Progenitor cell of endocrine pancreas (in vitro differentiated cells): ENCODE results near the gene HRG. TPM values are rescaled to one million over a fixed set of nuclear protein-coding genes. Genes with fewer than 3 reads are reported as not detected.

Experiments
- DNase-seq: peaks from one replicate; pipeline ENCODE4 v3.0.0; 2021; ENCODE audit warnings: low spot score; ENCODE audit not compliant: unreplicated experiment
- H3K27ac Mint-ChIP-seq: 2 replicates; pipeline ENCODE4 v1.8.0; 2021; ENCODE audit warnings: mild to moderate bottlenecking, moderate library complexity, mixed read lengths
- H3K27me3 Mint-ChIP-seq: 2 replicates; pipeline ENCODE4 v1.8.0; 2021; ENCODE audit warnings: mixed read lengths
- H3K36me3 Mint-ChIP-seq: 2 replicates; pipeline ENCODE4 v1.8.0; 2022; ENCODE audit warnings: mixed read lengths; ENCODE audit not compliant: insufficient read depth
- H3K4me1 Mint-ChIP-seq: 2 replicates; pipeline ENCODE4 v1.8.0; 2021; ENCODE audit warnings: low read depth, mixed read lengths
- H3K4me3 Mint-ChIP-seq: 2 replicates; pipeline ENCODE4 v1.8.0; 2021; ENCODE audit warnings: low read depth, mild to moderate bottlenecking, moderate library complexity, mixed read lengths
- H3K9me3 Mint-ChIP-seq: 2 replicates; pipeline ENCODE4 v1.8.0; 2021; ENCODE audit warnings: low read depth, mixed read lengths
- CTCF ChIP-seq: fragments of 200-600 bp; sonication (generic); IDR thresholded peaks from one replicate; pipeline ENCODE4 v1.5.0; 2021; ENCODE audit warnings: antibody characterized with exemption, mild to moderate bottlenecking; ENCODE audit not compliant: unreplicated experiment
- total RNA-seq: library from RNA; stranded (reverse); gene quantifications from 2 replicates; pipeline ENCODE4 v1.2.1, GENCODE V29; 2021

The HRG gene
- total RNA-seq, 1 donor from 2014 or later, result not detected

GRCh38 chr3:186643493-186643892, 22.3 kb upstream of the HRG start:
- Mint-ChIP-seq H3K27me3 (peaks cover 27% of the 10 kb centered on the region), H3K4me1 (peaks cover 9% of the 10 kb centered on the region), H3K9me3 (no peaks in the 10 kb centered on the region), H3K27ac (no peak overlapping the region), H3K36me3 (no peaks in the 10 kb centered on the region), H3K4me3 (no peak overlapping the region)
- DNase-seq, result no peak
- no peak for TF ChIP-seq CTCF

- Mint-ChIP-seq H3K27me3 (peaks cover 27% of the 10 kb centered on the region), H3K4me1 (peaks cover 9% of the 10 kb centered on the region), H3K36me3 (no peaks in the 10 kb centered on the region), H3K27ac (no peak overlapping the region), H3K4me3 (no peak overlapping the region), H3K9me3 (no peaks in the 10 kb centered on the region)
- no peak for DNase-seq
- TF ChIP-seq CTCF, result no peak
These were observed 21.1 kb upstream of the HRG start for GRCh38 chr3:186644683-186645082.

- H3K4me3 Mint-ChIP-seq, result no peak overlapping the region
- no peaks in the 10 kb centered on the region for H3K36me3 Mint-ChIP-seq
- DNase-seq, result no peak
These were observed 19.7 kb upstream of the HRG start for GRCh38 chr3:186646106-186646505.

GRCh38 chr3:186646841-186647240, 19.0 kb upstream of the HRG start:
- DNase-seq, result no peak
- no peak overlapping the region for H3K4me3 Mint-ChIP-seq
- no peaks in the 10 kb centered on the region for H3K36me3 Mint-ChIP-seq
- TF ChIP-seq CTCF, result no peak
- H3K4me1 Mint-ChIP-seq, result peaks cover 8% of the 10 kb centered on the region
- H3K27ac Mint-ChIP-seq, result no peak overlapping the region
- H3K27me3 Mint-ChIP-seq, result peaks cover 15% of the 10 kb centered on the region
- H3K9me3 Mint-ChIP-seq, result no peaks in the 10 kb centered on the region

More at GRCh38 chr3:186646106-186646505, 19.7 kb upstream of the HRG start:
- no peaks in the 10 kb centered on the region for H3K9me3 Mint-ChIP-seq
- H3K27ac Mint-ChIP-seq, result no peak overlapping the region
- H3K27me3 Mint-ChIP-seq, result peaks cover 17% of the 10 kb centered on the region
- TF ChIP-seq CTCF, result no peak
- peaks cover 8% of the 10 kb centered on the region for H3K4me1 Mint-ChIP-seq

- Mint-ChIP-seq H3K4me3 (no peak overlapping the region), H3K9me3 (no peaks in the 10 kb centered on the region), H3K27me3 (peaks cover 10% of the 10 kb centered on the region), H3K4me1 (no peaks in the 10 kb centered on the region), H3K27ac (no peak overlapping the region), H3K36me3 (no peaks in the 10 kb centered on the region)
- DNase-seq, result no peak
- no peak for TF ChIP-seq CTCF
These were observed 17.0 kb upstream of the HRG start for GRCh38 chr3:186648851-186649250.
